ENCODE data around the gene JMJD8. TPM values are rescaled to one million over a fixed set of nuclear protein-coding genes. Genes with fewer than 3 reads are reported as not detected.

The JMJD8 gene
- total RNA-seq, 4 donors from 2014 or later, result 72.8 to 156 (median 124) TPM

DNA sequence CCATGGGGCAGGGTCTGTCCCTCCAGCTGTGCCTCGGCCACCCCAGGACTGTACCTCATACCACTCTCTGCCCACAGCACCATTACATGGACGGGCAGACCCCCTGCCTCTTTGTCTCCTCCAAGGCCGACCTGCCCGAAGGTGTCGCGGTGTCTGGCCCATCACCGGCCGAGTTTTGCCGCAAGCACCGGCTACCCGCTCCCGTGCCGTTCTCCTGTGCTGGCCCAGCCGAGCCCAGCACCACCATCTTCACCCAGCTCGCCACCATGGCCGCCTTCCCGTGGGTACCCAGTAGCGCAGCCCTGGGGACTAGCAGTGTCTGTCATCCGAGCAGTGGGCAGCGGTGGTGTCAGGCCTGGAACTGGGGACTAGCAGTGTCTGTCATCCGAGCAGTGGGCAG, 11.3 kb downstream of the JMJD8 start:
- intact Hi-C loops (cut with DNase I), result no loop called here
- Histone ChIP-seq H3K36me3 (peaks cover 33 to 44% of the 10 kb centered on the region in 2 donors), H3K27me3 (no peaks in the 10 kb centered on the region), H3K4me1 (peaks cover 12 to 21% of the 10 kb centered on the region in 2 donors), H3K9me3 (no peaks in the 10 kb centered on the region), H3K27ac (no peak overlapping the region), H3K4me3 (replicated peaks in 1 of 3) (no peak overlapping the region)
- 96 to 97% methylated on average over 20 of the region's 21 CpGs for WGBS, 2 donors
- TF ChIP-seq POLR2A (IDR thresholded peaks at IDR 0.05), result no peak
- TF ChIP-seq, protein P1, sequence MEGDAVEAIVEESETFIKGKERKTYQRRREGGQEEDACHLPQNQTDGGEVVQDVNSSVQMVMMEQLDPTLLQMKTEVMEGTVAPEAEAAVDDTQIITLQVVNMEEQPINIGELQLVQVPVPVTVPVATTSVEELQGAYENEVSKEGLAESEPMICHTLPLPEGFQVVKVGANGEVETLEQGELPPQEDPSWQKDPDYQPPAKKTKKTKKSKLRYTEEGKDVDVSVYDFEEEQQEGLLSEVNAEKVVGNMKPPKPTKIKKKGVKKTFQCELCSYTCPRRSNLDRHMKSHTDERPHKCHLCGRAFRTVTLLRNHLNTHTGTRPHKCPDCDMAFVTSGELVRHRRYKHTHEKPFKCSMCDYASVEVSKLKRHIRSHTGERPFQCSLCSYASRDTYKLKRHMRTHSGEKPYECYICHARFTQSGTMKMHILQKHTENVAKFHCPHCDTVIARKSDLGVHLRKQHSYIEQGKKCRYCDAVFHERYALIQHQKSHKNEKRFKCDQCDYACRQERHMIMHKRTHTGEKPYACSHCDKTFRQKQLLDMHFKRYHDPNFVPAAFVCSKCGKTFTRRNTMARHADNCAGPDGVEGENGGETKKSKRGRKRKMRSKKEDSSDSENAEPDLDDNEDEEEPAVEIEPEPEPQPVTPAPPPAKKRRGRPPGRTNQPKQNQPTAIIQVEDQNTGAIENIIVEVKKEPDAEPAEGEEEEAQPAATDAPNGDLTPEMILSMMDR (IDR thresholded peaks at IDR 0.05), result no peak
- DNase-seq, result no peak

DNA sequence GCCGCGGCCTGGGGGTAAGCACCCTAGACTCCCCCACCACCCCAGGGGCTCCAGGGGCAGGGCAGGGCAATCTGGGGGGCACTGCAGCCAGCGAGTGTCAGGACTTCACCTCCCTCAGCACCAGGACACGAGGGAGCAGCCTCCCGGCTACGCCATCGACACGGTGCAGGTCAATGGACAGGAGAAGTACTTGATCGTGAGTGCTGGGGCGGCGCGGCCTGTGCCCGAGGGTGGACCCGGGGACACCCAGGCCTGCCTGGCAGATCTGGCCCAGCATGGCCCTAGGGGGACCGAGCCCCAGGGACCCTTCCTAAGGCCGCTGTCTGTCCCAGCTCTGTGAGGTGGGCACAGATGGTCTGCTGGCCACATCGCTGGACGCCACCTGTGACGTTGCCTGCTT, 11.8 kb downstream of the JMJD8 start:
- H3K27me3 ChIP-seq, result no peaks in the 10 kb centered on the region
- peaks cover 12 to 25% of the 10 kb centered on the region in 2 donors for H3K4me1 ChIP-seq
- WGBS, 2 donors, result 93% methylated on average over 8 of the region's 19 CpGs; no CpG with 5 or more reads in 1 of the 2 donors
- intact Hi-C loops (cut with DNase I), result no loop called here
- no peaks in the 10 kb centered on the region for H3K9me3 ChIP-seq
- DNase-seq, result no peak
- TF ChIP-seq POLR2A (IDR thresholded peaks at IDR 0.05), result no peak
- TF ChIP-seq, protein P1 (IDR thresholded peaks at IDR 0.05), result no peak
- H3K4me3 ChIP-seq (replicated peaks in 1 of 3), result no peak overlapping the region
- H3K27ac ChIP-seq, result no peak overlapping the region
- peaks cover 33 to 44% of the 10 kb centered on the region in 2 donors for H3K36me3 ChIP-seq

DNA sequence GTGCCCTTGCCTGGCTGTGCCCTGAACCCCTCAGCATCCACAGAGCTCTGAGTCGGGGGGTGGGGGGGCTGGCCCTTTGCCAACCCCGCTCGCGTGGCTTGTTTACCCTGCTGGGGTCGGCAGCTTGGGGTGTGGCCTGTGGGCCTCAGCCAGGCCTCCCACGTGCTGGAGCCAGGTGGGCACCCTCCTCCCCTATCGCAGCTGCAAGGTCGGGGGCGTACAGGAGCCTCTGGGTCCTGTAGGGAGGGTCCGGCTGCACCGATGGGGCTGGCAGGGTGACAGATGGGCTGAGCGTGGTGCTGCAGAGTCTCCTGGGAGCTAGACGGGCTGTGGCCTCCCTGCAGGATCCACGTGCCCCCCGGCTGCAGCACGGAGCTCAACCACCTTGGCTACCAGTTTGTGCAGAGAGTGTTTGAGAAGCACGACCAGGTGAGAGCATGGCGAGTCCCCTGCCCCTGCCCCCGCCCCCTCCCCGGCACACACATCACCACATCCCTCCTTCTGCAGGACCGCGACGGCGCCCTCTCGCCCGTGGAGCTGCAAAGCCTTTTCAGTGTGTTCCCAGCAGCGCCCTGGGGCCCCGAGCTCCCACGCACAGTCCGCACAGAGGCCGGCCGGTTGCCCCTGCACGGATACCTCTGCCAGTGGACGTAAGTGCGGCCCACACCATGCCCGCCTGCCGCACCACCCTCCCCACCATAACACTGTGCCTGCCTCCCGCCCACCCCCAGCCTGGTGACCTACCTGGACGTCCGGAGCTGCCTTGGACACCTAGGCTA, 12.6 kb downstream of the JMJD8 start:
- Histone ChIP-seq H3K9me3 (no peaks in the 10 kb centered on the region), H3K27ac (no peak overlapping the region), H3K27me3 (no peaks in the 10 kb centered on the region), H3K4me3 (replicated peaks in 1 of 3) (no peak overlapping the region), H3K4me1 (peaks cover 12 to 28% of the 10 kb centered on the region in 2 donors), H3K36me3 (peaks cover 33 to 44% of the 10 kb centered on the region in 2 donors)
- intact Hi-C loops (cut with DNase I), result no loop called here
- TF ChIP-seq, protein P1 (IDR thresholded peaks at IDR 0.05), result no peak
- TF ChIP-seq POLR2A (IDR thresholded peaks at IDR 0.05), result no peak
- 93 to 95% methylated on average over 18 to 32 of the region's 40 CpGs for WGBS, 2 donors
- DNase-seq, result no peak

DNA sequence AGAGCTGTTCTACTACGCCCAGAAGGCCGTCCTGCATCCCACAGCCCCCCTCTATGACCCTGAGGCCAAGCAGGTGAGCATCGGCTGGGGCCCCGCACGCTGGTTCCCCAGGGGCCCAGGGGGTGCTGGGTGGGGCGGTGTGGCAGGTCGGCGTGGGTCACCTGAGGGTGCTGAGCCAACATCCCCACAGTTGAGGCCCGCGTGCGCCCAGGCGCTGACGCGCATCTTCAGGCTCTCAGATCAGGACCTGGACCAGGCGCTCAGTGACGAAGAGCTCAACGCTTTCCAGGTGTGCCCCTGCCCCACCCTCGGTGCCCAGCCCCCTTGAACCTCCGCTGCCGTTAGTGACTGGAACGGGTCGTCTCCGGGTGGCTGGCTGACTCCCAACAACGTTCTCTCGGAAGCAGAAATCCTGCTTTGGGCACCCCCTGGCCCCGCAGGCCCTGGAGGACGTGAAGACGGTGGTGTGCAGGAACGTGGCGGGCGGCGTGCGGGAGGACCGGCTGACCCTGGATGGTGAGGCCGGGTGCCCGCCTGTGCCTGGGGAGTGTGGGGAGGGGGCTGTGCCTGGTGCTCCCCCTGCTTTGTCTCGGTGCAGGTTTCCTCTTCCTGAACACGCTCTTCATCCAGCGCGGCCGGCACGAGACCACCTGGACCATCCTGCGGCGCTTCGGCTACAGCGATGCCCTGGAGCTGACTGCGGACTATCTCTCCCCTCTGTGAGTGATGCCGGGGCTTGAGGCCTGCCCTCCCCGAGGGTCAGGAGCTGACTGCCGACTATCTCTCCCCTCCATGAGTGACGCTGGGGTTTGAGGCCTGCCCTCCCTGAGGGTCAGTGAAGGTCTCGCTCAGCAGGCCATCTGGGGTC, 13.4 kb downstream of the JMJD8 start:
- Histone ChIP-seq H3K4me3 (replicated peaks in 1 of 3) (no peak overlapping the region), H3K27ac (no peak overlapping the region), H3K27me3 (no peaks in the 10 kb centered on the region), H3K9me3 (no peaks in the 10 kb centered on the region), H3K4me1 (peaks cover 12 to 24% of the 10 kb centered on the region in 2 donors), H3K36me3 (peaks cover 33 to 44% of the 10 kb centered on the region in 2 donors)
- 72 to 94% methylated on average over 7 to 30 of the region's 52 CpGs for WGBS, 2 donors
- no peak for DNase-seq
- no peak for TF ChIP-seq POLR2A (IDR thresholded peaks at IDR 0.05)
- intact Hi-C loops (cut with DNase I), result no loop called here

DNA sequence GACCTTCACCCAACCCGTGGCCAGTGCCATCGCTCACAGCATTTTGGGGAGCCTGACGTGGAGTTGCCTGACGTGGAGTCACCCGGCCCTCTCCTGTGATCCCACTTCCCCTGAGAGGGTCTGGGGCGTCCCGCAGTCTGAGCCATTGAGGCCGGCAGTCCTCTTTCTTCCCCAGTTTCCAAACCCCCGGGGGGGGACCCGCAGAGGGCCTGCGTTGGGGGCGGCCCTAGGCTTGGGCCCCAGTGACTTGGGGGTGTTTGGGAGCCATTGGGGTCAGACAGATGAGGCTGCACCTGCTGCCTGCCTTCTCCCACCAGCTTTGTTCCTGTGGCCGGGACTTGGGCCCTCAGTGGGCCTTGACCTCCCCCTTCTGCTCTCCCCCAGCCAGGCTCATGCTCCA, 14.5 kb downstream of the JMJD8 start:
- no peaks in the 10 kb centered on the region for H3K9me3 ChIP-seq
- H3K27me3 ChIP-seq, result no peaks in the 10 kb centered on the region
- WGBS, 2 donors, result 97 to 100% methylated on average over 2 to 8 of the region's 13 CpGs
- peaks cover 8 to 14% of the 10 kb centered on the region in 2 donors for H3K4me1 ChIP-seq
- intact Hi-C loops (cut with DNase I), result no loop called here
- TF ChIP-seq, protein P1 (IDR thresholded peaks at IDR 0.05), result no peak
- TF ChIP-seq POLR2A (IDR thresholded peaks at IDR 0.05), result no peak
- H3K27ac ChIP-seq, result no peak overlapping the region
- H3K4me3 ChIP-seq (replicated peaks in 1 of 3), result no peak overlapping the region
- peaks cover 33 to 44% of the 10 kb centered on the region in 2 donors for H3K36me3 ChIP-seq
- no peak for DNase-seq

All from thyroid gland (tissue), 4 donors.